Stimulated activated CD4-positive, alpha-beta T cell treated with anti-CD3 and anti-CD28 coated beads, Interleukin-1b, Interleukin-23, amount 100 ng/mL, for 1 hour (primary cell): ENCODE results near the gene KRTAP19-8.

Source experiments
- DNase-seq, 2 donors: peaks; one replicate each; pipeline ENCODE4 v3.0.0-alpha.2; 2020; ENCODE audit warnings: low read depth in 2 of 2

Gene KRTAP19-8

GRCh38 chr21:31038376-31038775, at the start of gene KRTAP19-8:
TSS of gene KRTAP19-8 (minus strand) at chr21:31038476. CDS start at chr21:31038443, 33 bp downstream.
- no peak for DNase-seq

- no peak for DNase-seq
Observed at GRCh38 chr21:31087639-31088473, 49.6 kb upstream of the KRTAP19-8 start.

GRCh38 chr21:31084689-31085088, 46.4 kb upstream of the KRTAP19-8 start:
- DNase-seq, result no peak

GRCh38 chr21:31078796-31079195, 40.5 kb upstream of the KRTAP19-8 start:
- DNase-seq, result no peak

GRCh38 chr21:31078216-31078615, 39.9 kb upstream of the KRTAP19-8 start:
- DNase-seq, result no peak

GRCh38 chr21:31075848-31076247, 37.6 kb upstream of the KRTAP19-8 start:
- no peak for DNase-seq

- DNase-seq, result no peak
Observed at GRCh38 chr21:31072533-31072932, 34.3 kb upstream of the KRTAP19-8 start.

- DNase-seq, result no peak
Observed at GRCh38 chr21:31064803-31065202, 26.5 kb upstream of the KRTAP19-8 start.

- no peak for DNase-seq
Observed at GRCh38 chr21:31052489-31053142, 14.3 kb upstream of the KRTAP19-8 start.

- no peak for DNase-seq
Observed at GRCh38 chr21:31050577-31051157, 12.4 kb upstream of the KRTAP19-8 start.

GRCh38 chr21:31045841-31046240, 7.6 kb upstream of the KRTAP19-8 start:
- no peak for DNase-seq

GRCh38 chr21:31043471-31043870, 5.2 kb upstream of the KRTAP19-8 start:
- DNase-seq, result no peak

GRCh38 chr21:31042080-31042464, 3.8 kb upstream of the KRTAP19-8 start:
- no peak for DNase-seq

- DNase-seq, result no peak
Observed at GRCh38 chr21:31041295-31042079, 3.2 kb upstream of the KRTAP19-8 start.

- DNase-seq, result no peak
Observed at GRCh38 chr21:31034378-31034777, 3.9 kb downstream of the KRTAP19-8 start.

- no peak for DNase-seq
Observed at GRCh38 chr21:31030367-31031106, 7.7 kb downstream of the KRTAP19-8 start.

GRCh38 chr21:31023680-31024079, 14.6 kb downstream of the KRTAP19-8 start:
- no peak for DNase-seq

- DNase-seq, result no peak
Observed at GRCh38 chr21:31022306-31022705, 16.0 kb downstream of the KRTAP19-8 start.

GRCh38 chr21:31018232-31018631, 20.0 kb downstream of the KRTAP19-8 start:
- DNase-seq, result no peak

- no peak for DNase-seq
Observed at GRCh38 chr21:31014891-31015290, 23.4 kb downstream of the KRTAP19-8 start.
